ENCODE results near the gene CYP46A1.

Gene CYP46A1

GRCh38 chr14:99698236-99698635 lies 14.1 kb downstream of the CYP46A1 start:
- no peak for TF ChIP-seq CTCF (IDR thresholded peaks at IDR 0.05; ENCODE audit: borderline replicate concordance, insufficient read depth, low read depth, low read length)
- H3K4me3 ChIP-seq (ENCODE audit: low read depth, low read length): no peak overlapping the region

GRCh38 chr14:99698642-99699041 lies 14.5 kb downstream of the CYP46A1 start:
- TF ChIP-seq CTCF (IDR thresholded peaks at IDR 0.05; ENCODE audit: borderline replicate concordance, insufficient read depth, low read depth, low read length): no peak
- H3K4me3 ChIP-seq (ENCODE audit: low read depth, low read length): no peak overlapping the region

GRCh38 chr14:99699085-99699760 lies 15.1 kb downstream of the CYP46A1 start:
- H3K4me3 ChIP-seq (ENCODE audit: low read depth, low read length): no peak overlapping the region
- no peak for TF ChIP-seq CTCF (IDR thresholded peaks at IDR 0.05; ENCODE audit: borderline replicate concordance, insufficient read depth, low read depth, low read length)

- H3K4me3 ChIP-seq (ENCODE audit: low read depth, low read length): no peak overlapping the region
- no peak for TF ChIP-seq CTCF (IDR thresholded peaks at IDR 0.05; ENCODE audit: borderline replicate concordance, insufficient read depth, low read depth, low read length)
Observed at GRCh38 chr14:99699861-99700260, 15.8 kb downstream of the CYP46A1 start.

- no peak for TF ChIP-seq CTCF (IDR thresholded peaks at IDR 0.05; ENCODE audit: borderline replicate concordance, insufficient read depth, low read depth, low read length)
- H3K4me3 ChIP-seq (ENCODE audit: low read depth, low read length): no peak overlapping the region
Observed at GRCh38 chr14:99700379-99700778, 16.3 kb downstream of the CYP46A1 start.

GRCh38 chr14:99701260-99701659 lies 17.2 kb downstream of the CYP46A1 start:
- H3K4me3 ChIP-seq (ENCODE audit: low read depth, low read length): no peak overlapping the region
- TF ChIP-seq CTCF (IDR thresholded peaks at IDR 0.05; ENCODE audit: borderline replicate concordance, insufficient read depth, low read depth, low read length): no peak

GRCh38 chr14:99702115-99702514 lies 18.0 kb downstream of the CYP46A1 start:
- TF ChIP-seq CTCF (IDR thresholded peaks at IDR 0.05; ENCODE audit: borderline replicate concordance, insufficient read depth, low read depth, low read length): no peak
- no peak overlapping the region for H3K4me3 ChIP-seq (ENCODE audit: low read depth, low read length)

All from GM12875 (cell line).